Tibial artery (tissue), 4 donors: ENCODE measurements around the gene SKOR2.

Experiments
- DNase-seq, 2 donors: peaks; one replicate each; pipeline ENCODE4 v3.0.0-alpha.2; 2019
- H3K27ac ChIP-seq, 2 donors: fragments of 200-600 bp; sonication (generic) in 1 of 2; 1 replicate in 1 of 2; 2 replicates in 1 of 2; pipeline ENCODE4 v1.5.1; 2018 to 2019; ENCODE audit warnings: mild to moderate bottlenecking in 1 of 2
- H3K27me3 ChIP-seq, 2 donors: fragments of 200-600 bp; sonication (generic) in 1 of 2; one replicate each; pipeline versions ENCODE4 v1.5.1 to v1.6.0; 2016 to 2019
- H3K36me3 ChIP-seq, 3 donors: fragments of 200-600 bp; sonication (generic) in 2 of 3; one replicate each; pipeline ENCODE4 v1.5.1; 2016 to 2019; ENCODE audit warnings: mild to moderate bottlenecking in 2 of 3
- H3K4me1 ChIP-seq, 4 donors: fragments of 200-600 bp; sonication (generic) in 2 of 4; 1 replicate in 3 of 4; 2 replicates in 1 of 4; pipeline ENCODE4 v1.5.1; 2016 to 2019
- H3K4me3 ChIP-seq, 2 donors: fragments of 200-600 bp; sonication (generic) in 1 of 2; 1 replicate in 1 of 2; 2 replicates in 1 of 2; pipeline ENCODE4 v1.5.1; 2018 to 2019; ENCODE audit warnings: mild to moderate bottlenecking in 2 of 2
- H3K9me3 ChIP-seq, 3 donors: fragments of 200-600 bp; sonication (generic) in 1 of 3; one replicate each; pipeline ENCODE4 v1.5.1; 2016 to 2019
- intact Hi-C: fragments of 100-400 bp; cut with DNase I; formaldehyde crosslinking; loops from one replicate; pipeline ENCODE4 v1.15.0; 2023; ENCODE audit warnings: low total_unique reads
- TF ChIP-seq, protein P1 (sequence below), 2 experiments: fragments of 200-600 bp in 1 of 2; fragments of 450-650 bp in 1 of 2; IDR thresholded peaks; one replicate each; pipeline ENCODE4 v1.5.1; 2017 to 2019; ENCODE audit warnings: antibody characterized with exemption in 2 of 2, mild to moderate bottlenecking in 1 of 2, moderate library complexity in 1 of 2

The SKOR2 gene

DNA sequence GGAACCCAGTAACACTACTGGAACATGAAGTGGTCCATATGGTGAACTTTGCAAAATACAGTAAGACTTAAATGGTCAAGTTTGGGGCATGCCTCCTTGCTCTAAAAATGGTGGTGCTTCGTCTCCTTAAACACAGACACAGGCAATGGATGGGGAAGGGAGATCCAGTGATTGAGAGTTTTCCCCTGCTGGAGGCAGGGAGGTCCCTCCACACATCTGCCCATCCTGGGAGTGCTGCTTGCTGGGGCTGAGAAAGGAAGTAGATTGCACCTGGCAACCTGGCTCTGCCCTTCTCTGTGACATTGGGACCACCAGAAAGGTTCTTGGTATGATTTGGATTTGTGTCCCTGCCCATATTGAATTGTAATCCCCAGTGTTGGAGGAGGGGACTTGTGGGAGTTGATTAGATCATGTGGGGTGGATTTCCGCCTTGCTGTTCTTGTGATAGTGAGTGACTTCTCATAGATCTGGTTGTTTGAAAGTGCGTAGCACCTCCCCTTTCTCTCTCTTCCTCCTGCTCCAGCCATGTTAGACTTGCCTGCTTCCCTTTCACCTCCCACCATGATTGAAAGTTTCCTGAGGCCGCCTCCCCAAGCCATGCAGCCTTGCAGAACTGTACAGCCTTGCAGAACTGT lies 35.4 kb upstream of the SKOR2 start:
- H3K4me1 ChIP-seq: no peaks in the 10 kb centered on the region
- peaks cover 0 to 9% of the 10 kb centered on the region in 2 donors for H3K27me3 ChIP-seq
- H3K9me3 ChIP-seq: no peaks in the 10 kb centered on the region
- no peak for DNase-seq
- TF ChIP-seq, protein P1, sequence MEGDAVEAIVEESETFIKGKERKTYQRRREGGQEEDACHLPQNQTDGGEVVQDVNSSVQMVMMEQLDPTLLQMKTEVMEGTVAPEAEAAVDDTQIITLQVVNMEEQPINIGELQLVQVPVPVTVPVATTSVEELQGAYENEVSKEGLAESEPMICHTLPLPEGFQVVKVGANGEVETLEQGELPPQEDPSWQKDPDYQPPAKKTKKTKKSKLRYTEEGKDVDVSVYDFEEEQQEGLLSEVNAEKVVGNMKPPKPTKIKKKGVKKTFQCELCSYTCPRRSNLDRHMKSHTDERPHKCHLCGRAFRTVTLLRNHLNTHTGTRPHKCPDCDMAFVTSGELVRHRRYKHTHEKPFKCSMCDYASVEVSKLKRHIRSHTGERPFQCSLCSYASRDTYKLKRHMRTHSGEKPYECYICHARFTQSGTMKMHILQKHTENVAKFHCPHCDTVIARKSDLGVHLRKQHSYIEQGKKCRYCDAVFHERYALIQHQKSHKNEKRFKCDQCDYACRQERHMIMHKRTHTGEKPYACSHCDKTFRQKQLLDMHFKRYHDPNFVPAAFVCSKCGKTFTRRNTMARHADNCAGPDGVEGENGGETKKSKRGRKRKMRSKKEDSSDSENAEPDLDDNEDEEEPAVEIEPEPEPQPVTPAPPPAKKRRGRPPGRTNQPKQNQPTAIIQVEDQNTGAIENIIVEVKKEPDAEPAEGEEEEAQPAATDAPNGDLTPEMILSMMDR (IDR thresholded peaks at IDR 0.05): no peak
- no peak overlapping the region for H3K27ac ChIP-seq
- no peaks in the 10 kb centered on the region for H3K36me3 ChIP-seq
- H3K4me3 ChIP-seq: no peak overlapping the region
- intact Hi-C loops: no loop called here

DNA sequence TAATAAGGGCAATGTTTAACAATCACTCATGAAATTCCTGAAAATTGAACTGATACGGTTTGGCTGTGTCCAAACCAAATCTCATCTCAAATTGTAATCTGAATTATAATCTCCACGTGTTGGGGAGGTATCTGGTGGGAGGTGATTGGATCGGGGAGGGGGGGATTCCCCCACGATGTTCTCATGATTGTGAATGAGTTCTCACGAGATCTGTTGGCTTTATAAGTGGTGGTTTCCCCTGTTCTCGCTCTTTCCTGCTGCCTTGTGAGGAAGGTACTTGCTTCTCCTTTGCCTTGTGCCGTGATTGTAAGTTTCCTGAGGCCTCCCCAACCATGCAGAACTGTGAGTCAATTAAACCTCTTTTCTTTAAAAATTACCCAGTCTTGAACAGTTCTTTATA lies 34.0 kb upstream of the SKOR2 start:
- TF ChIP-seq, protein P1 (IDR thresholded peaks at IDR 0.05): no peak
- H3K27ac ChIP-seq: no peak overlapping the region
- intact Hi-C loops: no loop called here
- H3K36me3 ChIP-seq: no peaks in the 10 kb centered on the region
- no peaks in the 10 kb centered on the region for H3K4me1 ChIP-seq
- no peak for DNase-seq
- peaks cover 0 to 6% of the 10 kb centered on the region in 2 donors for H3K27me3 ChIP-seq
- H3K9me3 ChIP-seq: no peaks in the 10 kb centered on the region
- H3K4me3 ChIP-seq: no peak overlapping the region

DNA sequence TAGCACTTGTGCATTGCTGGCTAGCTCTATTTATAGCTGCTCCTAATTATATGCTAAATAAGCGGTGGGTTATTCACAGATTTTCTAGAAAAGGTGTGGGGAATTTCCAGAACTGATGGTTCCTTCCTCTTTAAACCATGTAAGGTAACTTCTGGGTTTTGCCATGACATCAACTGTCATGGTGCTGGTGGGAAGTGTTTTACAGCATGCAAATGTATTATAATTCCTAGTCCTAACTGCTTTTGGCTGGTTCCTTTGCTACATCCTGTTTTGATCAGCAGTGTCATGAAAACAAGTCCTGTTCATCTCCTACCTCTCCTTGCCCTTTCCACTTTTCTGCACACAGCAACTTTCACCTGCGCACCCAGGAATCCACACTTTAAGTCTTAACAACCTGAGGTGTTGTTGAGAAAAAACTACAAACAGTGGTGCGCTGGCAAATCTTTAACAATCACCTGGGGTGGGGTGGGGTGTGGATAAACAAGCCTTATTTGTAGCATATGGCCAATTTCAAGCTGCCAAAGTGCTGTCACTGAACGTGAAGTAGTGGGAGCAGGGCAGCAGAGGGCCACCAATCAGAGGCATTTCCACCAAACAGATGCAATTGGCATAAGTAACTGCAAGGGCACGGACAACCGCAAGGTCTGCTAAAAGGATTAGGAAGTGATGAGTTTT lies 33.4 kb upstream of the SKOR2 start:
- no peak overlapping the region for H3K4me3 ChIP-seq
- peaks cover 0 to 6% of the 10 kb centered on the region in 2 donors for H3K27me3 ChIP-seq
- no peaks in the 10 kb centered on the region for H3K4me1 ChIP-seq
- no peak overlapping the region for H3K27ac ChIP-seq
- intact Hi-C loops: no loop called here
- H3K36me3 ChIP-seq: no peaks in the 10 kb centered on the region
- H3K9me3 ChIP-seq: no peaks in the 10 kb centered on the region
- TF ChIP-seq, protein P1 (IDR thresholded peaks at IDR 0.05): no peak
- no peak for DNase-seq

DNA sequence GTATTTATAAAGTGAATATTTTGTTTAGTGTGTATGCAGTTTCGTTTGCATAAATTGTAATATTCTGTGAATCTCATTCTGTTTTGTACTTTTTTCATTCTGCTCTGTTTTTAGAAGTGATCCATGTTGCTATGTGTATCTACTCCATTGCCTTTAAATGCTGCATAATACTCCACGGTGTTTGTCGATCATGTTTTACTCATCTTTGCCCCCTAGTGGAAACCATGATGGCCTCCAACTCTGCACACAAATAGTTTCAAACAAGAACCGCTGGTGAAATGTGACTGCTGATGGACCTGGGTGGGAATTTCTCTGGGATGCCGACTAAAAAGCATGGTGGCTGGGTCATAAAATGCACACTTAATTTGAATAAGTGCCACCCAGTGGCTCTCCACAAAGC lies 32.0 kb upstream of the SKOR2 start:
- intact Hi-C loops: no loop called here
- no peak overlapping the region for H3K27ac ChIP-seq
- no peak for DNase-seq
- no peaks in the 10 kb centered on the region for H3K27me3 ChIP-seq
- H3K9me3 ChIP-seq: no peaks in the 10 kb centered on the region
- TF ChIP-seq, protein P1 (IDR thresholded peaks at IDR 0.05): no peak
- H3K4me1 ChIP-seq: no peaks in the 10 kb centered on the region
- H3K4me3 ChIP-seq: no peak overlapping the region
- H3K36me3 ChIP-seq: no peaks in the 10 kb centered on the region

- no peak for DNase-seq
- Histone ChIP-seq H3K27ac (no peak overlapping the region), H3K36me3 (no peaks in the 10 kb centered on the region), H3K9me3 (no peaks in the 10 kb centered on the region), H3K4me3 (no peak overlapping the region), H3K4me1 (no peaks in the 10 kb centered on the region), H3K27me3 (peaks cover 0 to under 1% of the 10 kb centered on the region in 2 donors)
- TF ChIP-seq, protein P1 (IDR thresholded peaks at IDR 0.05): no peak
- intact Hi-C loops: no loop called here
These were observed 28.7 kb upstream of the SKOR2 start for GRCh38 chr18:47280121-47280520.
